ENCODE measurements around the gene GIN1. TPM values are rescaled to one million over a fixed set of nuclear protein-coding genes. Genes with fewer than 3 reads are reported as not detected.

The GIN1 gene
- total and polyA plus RNA-seq, 10 of the 15 experiments (the other 5 are each of a cell fraction or from before 2014, with no cell fraction given): 3.3 to 9.7 (median 6.8) TPM

GRCh38 chr5:103093727-103094126, 26.2 kb downstream of the GIN1 start (continued):
- TF ChIP-seq E2F8 (IDR thresholded peaks at IDR 0.05; ENCODE audit: low read depth, partially characterized antibody): no peak
- no peak for TF ChIP-seq MYB (IDR thresholded peaks at IDR 0.05; ENCODE audit: borderline replicate concordance, low read depth, low read length)

GRCh38 chr5:103092676-103093075, 27.3 kb downstream of the GIN1 start:
- 69% methylated on average over 2 of the region's 3 CpGs for WGBS (ENCODE audit: insufficient coverage, insufficient replicate concordance, low lambda C conversion rate, missing lambda C conversion rate)

More at GRCh38 chr5:103092676-103093075, 27.3 kb downstream of the GIN1 start:
- Histone ChIP-seq H3K79me2 (ENCODE audit: control insufficient read depth, insufficient read depth, low read length) (no peaks in the 10 kb centered on the region), H3K4me2 (ENCODE audit: control insufficient read depth, insufficient read depth) (no peak overlapping the region), H3K9ac (ENCODE audit: control insufficient read depth, insufficient read depth, low read length) (no peak overlapping the region), H3K9me3 (replicated peaks; ENCODE audit: control insufficient read depth, insufficient read depth, low read length) (no peaks in the 10 kb centered on the region), H3K27me3 (replicated peaks in 1 of 2; ENCODE audit: control insufficient read depth in 2 of 2, insufficient read depth in 2 of 2, low read length in 1 of 2) (no peaks in the 10 kb centered on the region), H3K36me3 (ENCODE audit: control insufficient read depth in 2 of 2, insufficient read depth in 2 of 2, low read length in 1 of 2) (no peaks in the 10 kb centered on the region), H3K4me1 (ENCODE audit: control insufficient read depth, insufficient read depth, low read length) (no peaks in the 10 kb centered on the region), H3K27ac (ENCODE audit: control insufficient read depth, insufficient read depth) (no peak overlapping the region), H2AFZ (ENCODE audit: control insufficient read depth, low read depth, low read length) (no peak overlapping the region), H4K20me1 (ENCODE audit: control insufficient read depth, insufficient read depth) (no peaks in the 10 kb centered on the region), H3K4me3 (no peak overlapping the region)
- in situ Hi-C loops (cut with MboI): no loop called here
- ChIA-PET RAD21 (ENCODE audit: unreplicated experiment) (no interaction called here), CTCF (no interaction called here), POLR2A (interaction anchor here (0.6 kb wide), 1 partner anchor 20 kb away, joined by 4 read pairs; no protein-coding TSS in a partner anchor), SMC1A (ENCODE audit: uncharacterized antibody, unreplicated experiment) (no interaction called here)
- intact Hi-C loops (cut with micrococcal nuclease; ENCODE audit: unreplicated experiment): no loop called here
- TF ChIP-seq IRF5 (IDR thresholded peaks at IDR 0.05; ENCODE audit: borderline replicate concordance): no peak
- no peak for DNase-seq (ENCODE audit: low read depth, low spot score)
- no peak for FAIRE-seq
- no peak for ATAC-seq
- BruUV-seq (replicated peaks): no TSS peak
